K562 (cell line): ENCODE results near the gene CARMIL1. TPM values are rescaled to one million over a fixed set of nuclear protein-coding genes. Genes with fewer than 3 reads are reported as not detected.

ENCODE experiments used
- ATAC-seq: fragments of 200-7000 bp; cut with Tn5 transposase; 3 replicates; pipeline ENCODE4 v1.9.1; 2020; ENCODE audit warnings: moderate library complexity
- BruUV-seq: library from RNA; stranded (reverse); fragments of 400-500 nt; replicated peaks from 2 replicates; lab custom pipeline; 2021; lab: Mats Ljungman, UMichigan
- CTCF ChIA-PET: fragments of 300-600 bp; formaldehyde crosslinking; extraction: SDS; loops from one replicate; lab custom pipeline; 2021; ENCODE audit warnings: low intra/inter-chr PET ratio; lab: Yijun Ruan, JAX
- POLR2A ChIA-PET: fragments of 300-600, 350-650 bp; sonication (Branson Sonifier 250); formaldehyde crosslinking; extraction: SDS; loops from one replicate; lab custom pipeline; 2021; ENCODE audit warnings: antibody characterized with exemption, inconsistent platforms; lab: Yijun Ruan, JAX
- DNase-seq, 4 experiments: peaks; one replicate each; pipeline versions ENCODE4 v3.0.0 to v3.0.0-alpha.2; 2011 to 2018; ENCODE audit warnings: low spot score in 3 of 4, mixed read lengths in 3 of 4; ENCODE audit errors: extremely low read depth in 1 of 4
- FAIRE-seq: peaks from 2 replicates; lab custom pipeline; 2011; peaks lifted over from hg19 to GRCh38; lab: Jason Lieb, UNC
- H2AFZ ChIP-seq: 2 replicates; pipeline ENCODE4 v1.6.0; 2011; ENCODE audit warnings: low read depth, low read length, control low read depth, inconsistent platforms
- H3K27ac ChIP-seq: fragments of 200-600 bp; 3 replicates; pipeline ENCODE4 v1.8.0; 2011; ENCODE audit warnings: low read depth, mild to moderate bottlenecking, control low read depth, inconsistent platforms, low read length, moderate library complexity, mixed read lengths; ENCODE audit errors: extremely low read depth
- H3K27me3 ChIP-seq, 2 experiments: fragments of 300-600 bp in 1 of 2; 2 replicates in 1 of 2; 3 replicates in 1 of 2; pipeline versions ENCODE4 v1.6.0 to v1.8.0; 2011; ENCODE audit warnings: inconsistent platforms in 2 of 2, low read length in 2 of 2, mild to moderate bottlenecking in 1 of 2, mixed read lengths in 1 of 2, moderate library complexity in 1 of 2; ENCODE audit not compliant: control insufficient read depth in 2 of 2, insufficient read depth in 2 of 2
- H3K36me3 ChIP-seq: fragments of 300-600 bp; 3 replicates; pipeline ENCODE4 v1.8.0; 2011; ENCODE audit warnings: mild to moderate bottlenecking, low read length, inconsistent platforms; ENCODE audit not compliant: control insufficient read depth, insufficient read depth
- H3K4me1 ChIP-seq, 2 experiments: fragments of 200-600 bp in 1 of 2; replicated peaks in 1 of 2; 2 replicates in 1 of 2; 3 replicates in 1 of 2; pipeline versions ENCODE4 v1.5.1 to v1.8.0; 2011; ENCODE audit warnings: inconsistent platforms in 2 of 2, low read length in 2 of 2, mild to moderate bottlenecking in 1 of 2, mixed read lengths in 1 of 2, moderate library complexity in 1 of 2; ENCODE audit not compliant: control insufficient read depth in 2 of 2, insufficient read depth in 2 of 2
- H3K4me2 ChIP-seq: 2 replicates; pipeline ENCODE4 v1.6.1; 2011; ENCODE audit warnings: low read length, control low read depth, inconsistent platforms, mixed read lengths; ENCODE audit not compliant: insufficient read depth
- H3K4me3 ChIP-seq: fragments of 200-600 bp; sonication (generic), shearing (Covaris generic); 2 replicates; pipeline ENCODE4 v1.5.1; 2016; ENCODE audit warnings: control low read depth, inconsistent platforms
- H3K79me2 ChIP-seq: fragments of 200-600 bp; 3 replicates; pipeline ENCODE4 v1.8.0; 2011; ENCODE audit warnings: low read length, inconsistent platforms; ENCODE audit not compliant: control insufficient read depth, insufficient read depth
- H3K9ac ChIP-seq, 2 experiments: 2 replicates each; pipeline versions ENCODE4 v1.6.0 to v1.6.1; 2011; ENCODE audit warnings: low read depth in 2 of 2, low read length in 2 of 2, control low read depth in 1 of 2, inconsistent platforms in 1 of 2, mild to moderate bottlenecking in 1 of 2, mixed read lengths in 1 of 2; ENCODE audit not compliant: insufficient read depth in 1 of 2
- H3K9me1 ChIP-seq: one replicate; pipeline ENCODE4 v1.6.0; 2011; ENCODE audit warnings: inconsistent platforms, mild to moderate bottlenecking, low read length, moderate library complexity; ENCODE audit not compliant: control insufficient read depth, insufficient read depth
- H3K9me3 ChIP-seq: replicated peaks from 2 replicates; pipeline ENCODE4 v1.5.1; 2011; ENCODE audit warnings: low read depth, low read length, inconsistent platforms; ENCODE audit not compliant: control insufficient read depth, insufficient read depth
- H4K20me1 ChIP-seq: replicated peaks from 2 replicates; pipeline ENCODE4 v1.6.1; 2011; ENCODE audit warnings: low read length, inconsistent platforms, mixed read lengths; ENCODE audit not compliant: control insufficient read depth, insufficient read depth
- BACH1 ChIP-seq: fragments of 200-800 bp; sonication (Bioruptor generic); IDR thresholded peaks from 2 replicates; pipeline ENCODE4 v1.6.1; 2016; ENCODE audit warnings: missing genetic modification characterization, missing compliant biosample characterization
- NFATC3 ChIP-seq: fragments of 450-650 bp; IDR thresholded peaks from 2 replicates; pipeline ENCODE4 v1.6.1; 2017; ENCODE audit warnings: mild to moderate bottlenecking
- PHF21A ChIP-seq: fragments of 450-650 bp; IDR thresholded peaks from 2 replicates; pipeline ENCODE4 v1.6.1; 2017; ENCODE audit warnings: low read depth, borderline replicate concordance
- SPI1 ChIP-seq: IDR thresholded peaks from 2 replicates; pipeline ENCODE4 v1.6.1; 2011; ENCODE audit warnings: low read depth, low read length, control low read depth, borderline replicate concordance
- ZBTB8A ChIP-seq: fragments of 450-650 bp; IDR thresholded peaks from 2 replicates; pipeline ENCODE4 v1.6.1; 2018; ENCODE audit warnings: mild to moderate bottlenecking, moderate library complexity; ENCODE audit not compliant: partially characterized antibody
- ZNF280B ChIP-seq: fragments of 250-450 bp; sonication (Bioruptor Pico); IDR thresholded peaks from 2 replicates; pipeline ENCODE4 v1.5.1; 2021; ENCODE audit warnings: mild to moderate bottlenecking
- ZNF3 ChIP-seq: fragments of 250-450 bp; sonication (Bioruptor Pico); IDR thresholded peaks from 2 replicates; pipeline ENCODE4 v1.5.0; 2021; ENCODE audit warnings: mild to moderate bottlenecking, moderate library complexity
- WGBS: fragments of 100-300 bp; shearing (Covaris generic); methylation state at CpG from one replicate; pipeline ENCODE4 v1.1.6; 2016; ENCODE audit warnings: low coverage, mixed read lengths; ENCODE audit not compliant: insufficient coverage; ENCODE audit errors: missing lambda C conversion rate; 5-methylcytosine and 5-hydroxymethylcytosine counted together
- in situ Hi-C: fragments of 300-500 bp; cut with MboI; formaldehyde crosslinking; loops from 4 replicates; pipeline ENCODE4 v1.15.0; 2018; ENCODE audit warnings: inconsistent platforms, mixed read lengths
- intact Hi-C: fragments of 100-400 bp; cut with micrococcal nuclease; formaldehyde crosslinking; loops from 2 replicates; pipeline ENCODE4 v1.14.2; 2022
- polyA plus RNA-seq, 8 experiments: library from polyadenylated mRNA; depleted of rRNA in 4 of 8; stranded (reverse) in 5 of 8; unstranded in 3 of 8; fragments of >200 nt; fragmentation: Nextera tagmentation in 2 of 8; fragmentation: Illumina TruSeq in 1 of 8; extraction: Ambion mirVana in 2 of 8; extraction: Trizol in 1 of 8; gene quantifications; 2 replicates each; pipeline versions ENCODE4 v1.2.1 to v1.2.3, GENCODE V29; 2011 to 2014; ENCODE audit warnings: inconsistent platforms in 1 of 8, missing spikeins in 1 of 8
- total RNA-seq, 7 experiments: library from RNA; depleted of rRNA in 6 of 7; stranded (reverse); fragments of >200 nt in 6 of 7; fragmentation: Illumina TruSeq in 2 of 7; extraction: Trizol in 2 of 7; gene quantifications; 2 replicates each; pipeline versions ENCODE4 v1.2.1 to v1.2.3, GENCODE V29; 2011 to 2021; ENCODE audit warnings: low replicate concordance in 1 of 7
- TF ChIP-seq, protein P1 (sequence below): sonication (generic); formaldehyde crosslinking; IDR thresholded peaks from 2 replicates; pipeline ENCODE4 v1.8.1; 2023; ENCODE audit warnings: mild to moderate bottlenecking, missing genetic modification reagents

CARMIL1 gene
- total and polyA plus RNA-seq, 9 of the 15 experiments (the other 6 are each of a cell fraction or from before 2014, with no cell fraction given) = 0.04 to 0.32 (median 0.10) TPM; not detected in 1

DNA sequence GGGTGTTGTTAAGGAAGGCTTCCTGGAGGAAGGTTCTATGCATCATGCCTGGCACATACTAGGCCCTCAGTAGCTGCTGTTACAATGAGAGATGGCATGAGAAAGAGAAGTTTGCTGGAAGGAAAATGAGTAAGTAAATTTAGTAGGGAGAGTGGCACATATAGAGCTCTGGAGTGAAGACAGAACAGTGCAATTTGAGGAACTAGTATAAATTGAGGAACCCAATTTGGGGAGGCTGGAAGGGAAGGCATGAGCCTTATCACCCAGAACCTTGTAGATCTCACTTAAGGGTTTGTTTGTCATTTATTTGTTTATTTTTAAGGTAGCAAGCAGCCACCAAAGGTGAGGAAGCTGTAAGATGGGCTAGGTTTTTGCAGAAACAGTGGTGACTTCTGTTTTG lies 285.8 kb downstream of the CARMIL1 start:
- POLR2A ChIA-PET = interaction anchor here (0.8 kb wide), 1 partner anchor 12 kb away, joined by 3 read pairs; no protein-coding TSS in a partner anchor
- no peaks in the 10 kb centered on the region for H3K9me1 ChIP-seq
- no peak for ATAC-seq
- BruUV-seq = no TSS peak
- H3K36me3 ChIP-seq = no peaks in the 10 kb centered on the region
- no peaks in the 10 kb centered on the region; a peak in 1 of 5 replicates for H3K27me3 ChIP-seq
- no peak overlapping the region for H3K4me2 ChIP-seq
- intact Hi-C loops = no loop called here
- no peaks in the 10 kb centered on the region for H4K20me1 ChIP-seq
- no peak overlapping the region for H3K27ac ChIP-seq
- TF ChIP-seq BACH1 (tag) = no peak
- peak; percentile 30; the same call in 1 of the 2 replicates for TF ChIP-seq SPI1
- H3K9ac ChIP-seq = no peak overlapping the region
- in situ Hi-C loops = no loop called here
- no peaks in the 10 kb centered on the region for H3K9me3 ChIP-seq
- H2AFZ ChIP-seq = no peak overlapping the region
- no peak for DNase-seq
- FAIRE-seq = no peak
- CTCF ChIA-PET = no interaction called here
- H3K4me3 ChIP-seq = no peak overlapping the region
- H3K4me1 ChIP-seq = no peaks in the 10 kb centered on the region
- H3K79me2 ChIP-seq = no peaks in the 10 kb centered on the region

GRCh38 chr6:25570578-25570977 lies 291.4 kb downstream of the CARMIL1 start:
- no peak overlapping the region for H3K9ac ChIP-seq
- POLR2A ChIA-PET = no interaction called here
- no peak overlapping the region for H3K4me2 ChIP-seq
- no peaks in the 10 kb centered on the region for H4K20me1 ChIP-seq
- ATAC-seq (no peak), DNase-seq (no peak), FAIRE-seq (no peak)
- no peak overlapping the region for H2AFZ ChIP-seq
- H3K27me3 ChIP-seq = no peaks in the 10 kb centered on the region
- no peaks in the 10 kb centered on the region for H3K79me2 ChIP-seq
- H3K4me1 ChIP-seq = no peaks in the 10 kb centered on the region
- BruUV-seq = no TSS peak
- no peaks in the 10 kb centered on the region for H3K9me3 ChIP-seq
- no peaks in the 10 kb centered on the region for H3K36me3 ChIP-seq
- in situ Hi-C loops = no loop called here
- CTCF ChIA-PET = interaction anchor here (0.6 kb wide), 1 partner anchor 1296 kb away, joined by 5 read pairs; no protein-coding TSS in a partner anchor
- H3K27ac ChIP-seq = no peak overlapping the region
- TF ChIP-seq, protein P1, sequence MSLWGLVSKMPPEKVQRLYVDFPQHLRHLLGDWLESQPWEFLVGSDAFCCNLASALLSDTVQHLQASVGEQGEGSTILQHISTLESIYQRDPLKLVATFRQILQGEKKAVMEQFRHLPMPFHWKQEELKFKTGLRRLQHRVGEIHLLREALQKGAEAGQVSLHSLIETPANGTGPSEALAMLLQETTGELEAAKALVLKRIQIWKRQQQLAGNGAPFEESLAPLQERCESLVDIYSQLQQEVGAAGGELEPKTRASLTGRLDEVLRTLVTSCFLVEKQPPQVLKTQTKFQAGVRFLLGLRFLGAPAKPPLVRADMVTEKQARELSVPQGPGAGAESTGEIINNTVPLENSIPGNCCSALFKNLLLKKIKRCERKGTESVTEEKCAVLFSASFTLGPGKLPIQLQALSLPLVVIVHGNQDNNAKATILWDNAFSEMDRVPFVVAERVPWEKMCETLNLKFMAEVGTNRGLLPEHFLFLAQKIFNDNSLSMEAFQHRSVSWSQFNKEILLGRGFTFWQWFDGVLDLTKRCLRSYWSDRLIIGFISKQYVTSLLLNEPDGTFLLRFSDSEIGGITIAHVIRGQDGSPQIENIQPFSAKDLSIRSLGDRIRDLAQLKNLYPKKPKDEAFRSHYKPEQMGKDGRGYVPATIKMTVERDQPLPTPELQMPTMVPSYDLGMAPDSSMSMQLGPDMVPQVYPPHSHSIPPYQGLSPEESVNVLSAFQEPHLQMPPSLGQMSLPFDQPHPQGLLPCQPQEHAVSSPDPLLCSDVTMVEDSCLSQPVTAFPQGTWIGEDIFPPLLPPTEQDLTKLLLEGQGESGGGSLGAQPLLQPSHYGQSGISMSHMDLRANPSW (CRISPR knock-in tag) = no peak
- TF ChIP-seq ZNF3 (CRISPR knock-in tag) = no peak
- TF ChIP-seq ZBTB8A = no peak
- TF ChIP-seq ZNF280B = no peak
- TF ChIP-seq PHF21A = no peak
- no peak for TF ChIP-seq NFATC3
- no peak overlapping the region for H3K4me3 ChIP-seq
- intact Hi-C loops = no loop called here
- H3K9me1 ChIP-seq = no peaks in the 10 kb centered on the region
- WGBS = 0% methylated on average over 2 of the region's 2 CpGs
